ENCODE data around the gene CDH16. TPM values are rescaled to one million over a fixed set of nuclear protein-coding genes. Genes with fewer than 3 reads are reported as not detected.
"Not testable (repeated sequence)": the region's sequence is repeated elsewhere in the genome, so short reads cannot be mapped to it uniquely, and the experiment has no call there.

Gene CDH16
- total and polyA plus RNA-seq, 7 donors, result 0.19 to 0.60 TPM; not detected in 5

DNA sequence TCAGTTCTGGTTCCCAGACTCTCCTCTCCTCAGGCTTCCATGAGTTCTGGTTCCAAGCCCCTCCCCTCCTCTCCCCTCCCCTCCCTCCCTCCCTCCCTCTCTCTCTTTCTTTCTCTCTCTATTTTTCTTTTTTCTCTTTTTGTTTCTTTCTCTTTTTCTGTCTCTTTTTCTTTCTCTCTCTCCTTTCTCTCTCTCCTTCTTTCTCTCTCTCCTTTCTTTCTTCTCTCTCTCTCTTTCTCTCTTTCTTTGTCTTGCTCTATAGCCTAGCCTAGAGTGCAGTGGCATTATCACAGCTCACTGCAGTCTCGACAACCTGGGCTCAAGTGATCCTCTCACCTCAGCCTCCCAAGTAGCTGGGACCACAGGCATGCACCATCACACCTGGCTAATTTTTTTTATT is 41.6 kb upstream of the CDH16 start:
- Histone ChIP-seq H3K9me3 (no peaks in the 10 kb centered on the region), H3K36me3 (no peaks in the 10 kb centered on the region), H3K4me1 (no peaks in the 10 kb centered on the region), H3K4me3 (no peak overlapping the region), H3K27me3 (no peaks in the 10 kb centered on the region), H3K27ac (no peak overlapping the region)
- intact Hi-C loops (cut with DNase I), result no loop called here
- DNase-seq, result no peak
- WGBS, 2 donors, result 90 to 91% methylated on average over 1 of the region's 1 CpG
- TF ChIP-seq EP300 (IDR thresholded peaks at IDR 0.05), result no peak
- no peak for TF ChIP-seq POLR2AphosphoS5 (IDR thresholded peaks at IDR 0.05)
- no peak for TF ChIP-seq POLR2A (IDR thresholded peaks at IDR 0.05)
- TF ChIP-seq, protein P1, sequence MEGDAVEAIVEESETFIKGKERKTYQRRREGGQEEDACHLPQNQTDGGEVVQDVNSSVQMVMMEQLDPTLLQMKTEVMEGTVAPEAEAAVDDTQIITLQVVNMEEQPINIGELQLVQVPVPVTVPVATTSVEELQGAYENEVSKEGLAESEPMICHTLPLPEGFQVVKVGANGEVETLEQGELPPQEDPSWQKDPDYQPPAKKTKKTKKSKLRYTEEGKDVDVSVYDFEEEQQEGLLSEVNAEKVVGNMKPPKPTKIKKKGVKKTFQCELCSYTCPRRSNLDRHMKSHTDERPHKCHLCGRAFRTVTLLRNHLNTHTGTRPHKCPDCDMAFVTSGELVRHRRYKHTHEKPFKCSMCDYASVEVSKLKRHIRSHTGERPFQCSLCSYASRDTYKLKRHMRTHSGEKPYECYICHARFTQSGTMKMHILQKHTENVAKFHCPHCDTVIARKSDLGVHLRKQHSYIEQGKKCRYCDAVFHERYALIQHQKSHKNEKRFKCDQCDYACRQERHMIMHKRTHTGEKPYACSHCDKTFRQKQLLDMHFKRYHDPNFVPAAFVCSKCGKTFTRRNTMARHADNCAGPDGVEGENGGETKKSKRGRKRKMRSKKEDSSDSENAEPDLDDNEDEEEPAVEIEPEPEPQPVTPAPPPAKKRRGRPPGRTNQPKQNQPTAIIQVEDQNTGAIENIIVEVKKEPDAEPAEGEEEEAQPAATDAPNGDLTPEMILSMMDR (IDR thresholded peaks at IDR 0.05), result no peak

DNA sequence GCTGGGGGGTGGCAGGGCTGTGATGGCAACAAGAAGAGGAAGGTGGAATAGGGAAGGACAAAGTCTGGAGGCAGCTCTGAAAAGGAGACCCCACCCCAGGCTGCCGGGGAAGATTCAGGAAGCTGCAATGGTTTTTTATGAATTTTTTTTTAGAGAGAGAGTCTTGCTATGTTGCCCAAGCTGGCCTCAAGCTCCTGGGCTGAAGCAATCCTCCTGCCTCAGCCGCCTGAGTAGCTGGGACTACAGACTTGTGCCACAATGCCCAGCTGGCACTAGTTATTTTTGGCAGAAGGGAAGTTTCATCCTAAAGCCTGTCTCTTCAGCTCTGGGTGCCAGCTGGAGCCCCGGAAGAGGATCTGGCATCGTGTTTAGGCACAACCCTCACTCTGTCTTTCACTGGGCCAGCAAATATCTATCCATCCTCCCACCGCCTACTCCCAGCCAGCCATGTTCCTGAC is 41.0 kb upstream of the CDH16 start:
- no peak overlapping the region for H3K27ac ChIP-seq
- no peaks in the 10 kb centered on the region for H3K9me3 ChIP-seq
- H3K27me3 ChIP-seq, result no peaks in the 10 kb centered on the region
- H3K4me3 ChIP-seq, result no peak overlapping the region
- intact Hi-C loops (cut with DNase I), result no loop called here
- no peak for TF ChIP-seq POLR2A (IDR thresholded peaks at IDR 0.05)
- no peak for TF ChIP-seq POLR2AphosphoS5 (IDR thresholded peaks at IDR 0.05)
- TF ChIP-seq, protein P1 (IDR thresholded peaks at IDR 0.05), result no peak
- TF ChIP-seq EP300 (IDR thresholded peaks at IDR 0.05), result no peak
- no peak for DNase-seq
- WGBS, 2 donors, result 43 to 64% methylated on average over 5 of the region's 5 CpGs
- H3K36me3 ChIP-seq, result no peaks in the 10 kb centered on the region
- no peaks in the 10 kb centered on the region for H3K4me1 ChIP-seq

DNA sequence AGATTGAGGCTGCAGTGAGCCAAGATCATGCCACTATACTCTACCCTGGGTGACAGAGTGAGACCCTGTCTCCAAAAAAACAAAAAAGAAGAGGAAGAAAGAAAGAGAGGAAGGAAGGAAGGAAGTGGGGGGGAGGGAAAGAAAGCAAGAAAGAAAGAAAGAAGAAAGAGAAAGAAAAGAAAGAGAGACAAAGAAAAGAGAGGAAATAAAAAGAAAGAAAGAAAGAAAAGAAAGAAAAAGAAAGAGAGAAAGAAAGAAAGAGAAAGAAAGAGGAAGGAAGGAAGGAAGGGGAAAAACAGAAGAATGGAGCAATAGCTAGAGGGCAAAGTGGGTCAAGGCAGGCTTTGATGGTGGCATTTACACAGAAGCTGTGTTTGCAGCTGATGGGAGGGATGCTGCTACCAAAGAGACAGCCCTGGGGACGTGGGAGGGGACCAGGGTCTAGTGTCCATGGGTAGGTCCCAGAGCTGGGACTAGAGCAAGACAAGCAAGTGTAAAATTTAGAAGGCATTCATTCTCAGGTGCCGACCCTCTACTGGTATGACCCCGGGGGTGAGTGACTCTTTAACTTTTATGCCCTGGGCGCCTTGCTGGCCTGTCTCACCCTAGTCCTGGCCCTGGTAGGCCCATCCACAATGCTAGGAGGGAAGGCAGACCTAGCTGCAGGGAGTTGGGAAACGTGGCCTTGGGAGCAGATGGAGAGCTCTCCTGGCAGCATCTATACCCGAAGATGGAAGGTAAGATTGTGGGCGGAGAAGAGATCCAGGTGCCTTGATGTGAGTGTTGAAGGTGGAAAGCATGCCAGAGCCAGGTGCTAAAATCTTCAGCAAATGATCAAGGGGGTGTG is 40.4 kb upstream of the CDH16 start:
- no peak for TF ChIP-seq POLR2AphosphoS5 (IDR thresholded peaks at IDR 0.05)
- no peak for TF ChIP-seq POLR2A (IDR thresholded peaks at IDR 0.05)
- TF ChIP-seq EP300 (IDR thresholded peaks at IDR 0.05), result no peak
- TF ChIP-seq, protein P1 (IDR thresholded peaks at IDR 0.05), result no peak

DNA sequence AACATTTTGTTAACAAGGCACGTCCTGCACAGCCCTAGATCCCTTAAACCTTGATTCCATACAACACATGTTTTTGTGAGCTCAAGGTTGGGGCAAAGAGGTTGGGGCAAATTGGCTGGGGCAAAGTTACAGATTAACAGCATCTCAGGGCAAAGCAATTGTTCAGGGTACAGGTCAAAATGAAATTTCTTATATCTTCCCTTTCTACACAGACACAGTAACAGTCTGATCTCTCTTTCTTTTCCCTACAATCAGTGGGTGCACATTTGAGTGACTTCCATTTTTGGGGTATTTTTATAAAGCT is 37.4 kb upstream of the CDH16 start:
- H3K4me3 ChIP-seq; H3K27ac ChIP-seq; H3K4me1 ChIP-seq; intact Hi-C loops (cut with DNase I); H3K9me3 ChIP-seq; DNase-seq; H3K36me3 ChIP-seq: not testable (repeated sequence)
- 15 to 68% methylated on average over 1 of the region's 1 CpG for WGBS, 2 donors
- H3K27me3 ChIP-seq, result peaks cover 0 to 26% (median 0%) of the 10 kb centered on the region in 3 donors

More for the DNA sequence above, 40.4 kb upstream of the CDH16 start:
- intact Hi-C loops (cut with DNase I), result no loop called here
- no peaks in the 10 kb centered on the region for H3K36me3 ChIP-seq
- no peaks in the 10 kb centered on the region for H3K4me1 ChIP-seq
- WGBS, 2 donors, result 41 to 70% methylated on average over 7 of the region's 7 CpGs
- DNase-seq, result no peak
- no peak overlapping the region for H3K4me3 ChIP-seq
- H3K27ac ChIP-seq, result no peak overlapping the region
- H3K27me3 ChIP-seq, result no peaks in the 10 kb centered on the region
- no peaks in the 10 kb centered on the region for H3K9me3 ChIP-seq

DNA sequence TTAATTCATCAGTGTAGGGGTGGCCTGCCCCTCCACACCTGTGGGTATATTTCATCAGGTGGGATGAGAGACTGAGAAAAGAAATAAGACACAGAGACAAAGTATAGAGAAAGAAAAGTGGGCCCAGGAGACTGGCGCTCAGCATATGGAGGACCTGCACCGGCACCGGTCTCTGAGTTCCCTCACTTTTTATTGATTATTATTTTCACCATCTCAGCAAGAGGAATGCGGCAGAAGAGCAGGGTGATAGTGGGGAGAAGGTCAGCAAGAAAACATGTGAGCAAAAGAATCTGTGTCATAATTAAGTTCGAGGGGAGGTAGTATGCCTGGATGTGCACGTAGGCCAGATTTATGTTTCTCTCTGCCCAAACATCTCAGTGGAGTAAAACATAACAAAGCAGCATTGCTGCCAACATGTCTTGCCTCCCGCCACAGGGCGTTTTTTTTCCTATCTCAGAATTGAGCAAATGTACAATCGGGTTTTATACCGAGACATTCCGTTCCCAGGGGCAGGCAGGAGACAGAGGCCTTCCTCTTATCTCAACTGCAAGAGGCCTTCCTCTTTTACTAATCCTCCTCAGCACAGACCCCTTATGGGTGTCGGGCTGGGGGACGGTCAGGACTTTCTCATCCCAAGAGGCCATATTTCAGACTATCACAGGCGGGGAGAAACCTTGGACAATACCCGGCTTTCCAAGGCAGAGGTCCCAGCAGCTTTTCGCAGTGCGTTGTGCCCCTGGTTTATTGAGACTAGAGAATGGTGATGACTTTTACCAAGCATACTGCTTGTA is 36.9 kb upstream of the CDH16 start:
- H3K36me3 ChIP-seq; H3K9me3 ChIP-seq; intact Hi-C loops (cut with DNase I); H3K27ac ChIP-seq; H3K4me1 ChIP-seq; DNase-seq; H3K4me3 ChIP-seq: not testable (repeated sequence)
- peaks cover 0 to 32% (median 0%) of the 10 kb centered on the region in 3 donors for H3K27me3 ChIP-seq
- 24 to 65% methylated on average over 17 of the region's 17 CpGs for WGBS, 2 donors

Data from sigmoid colon (tissue), 7 donors.